ACC112 (cell line): ENCODE results near the gene AGO3.

Source experiments
- H2AFZ ChIP-seq: fragments of 200-600 bp; sonication (generic); one replicate; pipeline ENCODE4 v1.6.0; 2017; ENCODE audit warnings: antibody characterized with exemption, low read length; ENCODE audit not compliant: unreplicated experiment
- H3K27ac ChIP-seq: fragments of 200-600 bp; sonication (generic); 2 replicates; pipeline ENCODE4 v1.5.1; 2014; ENCODE audit warnings: low read depth, mild to moderate bottlenecking, antibody characterized with exemption, low read length, moderate library complexity
- H3K27me3 ChIP-seq: fragments of 200-600 bp; sonication (generic); 2 replicates; pipeline ENCODE4 v1.6.1; 2014; ENCODE audit warnings: mild to moderate bottlenecking, antibody characterized with exemption, low read length, moderate library complexity, mixed read lengths; ENCODE audit not compliant: insufficient read depth
- H3K36me3 ChIP-seq: fragments of 200-600 bp; sonication (generic); 2 replicates; pipeline ENCODE4 v1.6.1; 2016; ENCODE audit warnings: mild to moderate bottlenecking, antibody characterized with exemption, low read length, moderate library complexity, mixed read lengths; ENCODE audit not compliant: insufficient read depth
- H3K4me1 ChIP-seq: fragments of 200-600 bp; sonication (generic); one replicate; pipeline ENCODE4 v1.6.1; 2016; ENCODE audit warnings: low read length, mixed read lengths; ENCODE audit not compliant: insufficient read depth, unreplicated experiment, control insufficient read depth
- H3K4me3 ChIP-seq: fragments of 200-600 bp; sonication (generic); 2 replicates; pipeline ENCODE4 v1.5.1; 2014; ENCODE audit warnings: mild to moderate bottlenecking, low read depth, low read length
- H3K79me2 ChIP-seq: fragments of 200-600 bp; sonication (generic); one replicate; pipeline ENCODE4 v1.6.0; 2016; ENCODE audit warnings: low read length; ENCODE audit not compliant: control insufficient read depth, unreplicated experiment, insufficient read depth

The AGO3 gene

DNA sequence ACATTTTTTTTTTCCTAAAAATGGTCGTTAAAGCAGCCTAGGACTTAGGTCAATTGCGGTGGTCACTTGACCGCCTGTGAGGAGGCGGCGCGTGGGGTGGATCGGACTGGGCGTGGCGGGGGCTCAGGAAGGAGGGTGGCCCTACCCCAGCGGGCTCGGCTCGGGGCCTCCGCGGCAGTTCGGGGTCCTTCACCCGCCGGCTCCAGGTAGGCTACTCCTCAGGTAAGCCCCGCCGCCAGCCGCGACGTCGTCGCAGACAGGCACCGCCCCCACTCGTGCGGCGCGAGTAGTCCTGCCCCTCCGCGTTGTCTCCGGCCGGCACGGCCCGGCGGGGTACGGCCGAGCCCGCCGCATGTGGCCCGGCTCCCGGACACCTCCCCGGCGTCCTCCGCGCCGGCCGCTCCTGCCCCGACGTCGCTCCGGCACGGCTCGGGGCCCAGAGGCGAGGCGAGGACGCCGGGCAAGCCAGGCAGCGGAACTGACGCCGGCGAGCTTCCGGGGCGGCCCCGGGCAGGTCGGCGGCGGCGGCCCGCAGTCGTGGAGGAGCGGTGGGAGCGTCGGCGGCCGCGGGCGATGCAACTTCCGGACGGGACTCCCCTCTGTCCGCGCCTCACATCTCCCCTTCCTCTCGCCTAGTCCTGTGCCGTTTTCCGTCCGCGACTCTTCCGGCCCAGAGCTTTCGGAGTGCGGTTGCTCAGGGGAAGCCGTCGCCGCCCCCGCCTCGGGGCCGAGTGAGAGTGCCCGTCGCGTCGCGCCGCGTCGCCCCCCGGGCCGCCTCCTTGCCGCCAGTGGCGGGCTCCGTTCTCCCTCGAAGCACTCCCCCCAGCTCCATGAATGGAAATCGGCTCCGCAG lies at the start of gene AGO3:
Gene AGO3 (plus strand): TSS at position 513 of the 853 bp plus-strand sequence. CDS start 322 bp downstream, at position 835.
- peaks cover 43% of the 10 kb centered on the region for H3K79me2 ChIP-seq
- H2AFZ ChIP-seq: peak within 1 kb of the TSS; percentile 94

DNA sequence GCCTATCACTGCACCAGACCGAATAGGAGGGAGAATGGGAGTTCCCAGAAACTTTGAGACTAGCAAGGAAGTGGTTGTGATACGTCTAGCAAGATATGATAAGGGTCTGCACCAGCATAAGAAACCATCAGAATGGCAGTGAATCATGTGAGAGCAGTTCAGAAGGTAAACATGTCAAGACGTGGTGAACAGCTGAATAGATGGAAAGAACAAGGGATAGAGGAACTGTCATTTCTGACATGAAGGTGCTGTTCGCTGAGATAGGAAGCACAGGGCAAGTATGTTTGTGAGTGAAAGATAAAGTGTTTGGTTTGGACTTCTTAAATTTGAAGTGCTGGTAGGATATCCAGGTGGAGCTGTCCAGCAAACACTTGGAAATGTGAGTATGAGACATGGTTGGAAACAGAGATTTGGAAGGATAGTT lies 49.0 kb upstream of the AGO3 start:
- H3K4me1 ChIP-seq: peaks cover 6% of the 10 kb centered on the region
- H3K27ac ChIP-seq: no peak overlapping the region
- H3K27me3 ChIP-seq: no peaks in the 10 kb centered on the region; the same call in 1 of the 2 replicates
- H3K79me2 ChIP-seq: no peaks in the 10 kb centered on the region
- no peaks in the 10 kb centered on the region for H3K36me3 ChIP-seq
- H2AFZ ChIP-seq: no peak overlapping the region
- H3K4me3 ChIP-seq: no peak overlapping the region

More for the DNA sequence above, at the start of gene AGO3:
- Histone ChIP-seq H3K4me1 (peaks cover 17% of the 10 kb centered on the region), H3K27me3 (no peaks in the 10 kb centered on the region), H3K4me3 (peak within 1 kb of the TSS; percentile 85), H3K36me3 (no peaks in the 10 kb centered on the region), H3K27ac (peak within 1 kb of the TSS; percentile 89)

DNA sequence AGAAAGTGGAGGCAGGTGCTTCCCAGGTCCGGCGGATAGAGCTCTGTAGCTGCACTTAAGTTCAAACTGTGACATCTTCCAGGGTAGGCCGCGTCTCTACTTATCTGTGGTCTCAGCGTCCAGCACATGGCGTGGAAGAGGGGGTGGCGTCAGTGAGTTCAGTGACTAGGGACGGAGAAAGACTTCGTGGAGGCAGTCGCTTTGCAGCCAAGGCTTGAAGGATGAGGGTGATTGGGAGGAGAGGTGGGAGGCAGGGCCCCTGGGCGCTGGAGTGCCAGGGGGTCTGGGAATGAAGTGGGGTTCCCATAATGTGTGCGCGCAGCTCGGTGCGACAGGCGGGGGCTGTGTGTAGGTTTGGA lies 48.3 kb upstream of the AGO3 start:
- Histone ChIP-seq H3K27me3 (no peaks in the 10 kb centered on the region; the same call in 1 of the 2 replicates), H3K27ac (no peak overlapping the region), H3K79me2 (no peaks in the 10 kb centered on the region), H2AFZ (no peak overlapping the region), H3K4me1 (peaks cover 6% of the 10 kb centered on the region), H3K4me3 (no peak overlapping the region; the same call in 1 of the 2 replicates), H3K36me3 (no peaks in the 10 kb centered on the region)

DNA sequence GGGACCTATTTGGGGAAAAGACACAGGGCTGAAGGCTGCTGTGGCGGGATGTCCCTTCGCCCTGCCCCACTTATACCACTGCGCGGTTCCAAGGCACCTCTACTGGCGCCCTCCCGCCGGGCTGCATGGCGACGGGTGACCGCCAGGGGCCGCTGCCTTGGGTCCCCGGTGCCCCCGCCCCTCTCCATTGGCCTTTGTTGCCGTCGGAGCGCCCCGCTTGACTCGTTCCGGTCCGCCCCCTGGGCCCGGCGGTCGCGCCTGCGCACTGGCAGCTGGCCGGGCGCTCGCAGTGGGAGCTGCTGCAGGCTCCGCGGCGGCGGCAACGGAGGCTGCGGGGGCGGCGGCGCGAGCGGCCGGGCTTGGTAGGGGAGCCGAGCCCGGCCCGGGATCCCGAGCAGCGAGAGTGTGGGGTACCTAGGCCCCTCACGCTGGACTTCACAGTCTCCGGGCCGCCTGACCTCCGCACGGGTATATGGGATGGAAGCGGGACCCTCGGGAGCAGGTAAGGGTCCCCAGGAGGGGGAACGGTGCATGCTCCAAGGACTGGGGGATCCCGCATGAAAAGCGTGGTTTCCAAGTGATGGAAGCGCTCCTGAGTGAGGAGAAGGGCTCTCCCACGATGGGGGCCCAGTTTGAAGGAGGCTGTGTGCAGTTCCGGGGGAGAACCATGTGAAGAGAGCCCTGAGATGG lies 47.8 kb upstream of the AGO3 start, which contains the start of gene AGO1:
Gene AGO1 (plus strand): TSS at position 265 of the 690 bp plus-strand sequence. CDS start 213 bp downstream, at position 478.
- no peak within 1 kb of the TSS for H3K27ac ChIP-seq
- no peaks in the 10 kb centered on the region for H3K36me3 ChIP-seq
- peak within 1 kb of the TSS; percentile 97 for H3K4me3 ChIP-seq
- H3K4me1 ChIP-seq: peaks cover 6% of the 10 kb centered on the region
- H3K79me2 ChIP-seq: no peaks in the 10 kb centered on the region
- peak within 1 kb of the TSS; percentile 96 for H2AFZ ChIP-seq
- H3K27me3 ChIP-seq: no peaks in the 10 kb centered on the region; the same call in 1 of the 2 replicates

DNA sequence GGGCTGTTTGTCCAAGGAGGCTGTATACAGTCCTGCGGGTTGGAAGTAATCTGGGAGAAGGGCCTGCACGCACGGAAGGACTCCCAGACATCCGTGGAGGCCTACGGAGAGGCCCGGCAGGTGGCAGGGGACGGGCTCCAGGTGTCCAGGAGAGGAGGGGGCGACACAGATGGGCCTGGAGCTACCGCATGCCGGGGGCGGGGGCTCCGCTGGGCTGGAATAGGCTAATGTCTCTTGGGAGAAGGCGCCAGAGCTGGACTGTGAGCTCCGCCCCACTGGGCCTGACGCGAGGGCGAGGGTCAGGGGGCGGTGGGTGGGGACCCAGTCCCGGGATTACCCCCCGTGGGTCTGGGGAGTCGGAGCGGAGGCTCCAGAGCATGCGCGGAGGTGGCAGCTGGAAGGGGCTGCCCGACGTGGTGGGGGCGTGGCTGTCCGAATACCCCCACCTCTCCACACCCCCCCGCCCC lies 47.2 kb upstream of the AGO3 start:
- Histone ChIP-seq H2AFZ (peak overlapping the region; percentile 96), H3K36me3 (no peaks in the 10 kb centered on the region), H3K4me1 (peaks cover 6% of the 10 kb centered on the region), H3K4me3 (peak overlapping the region; percentile 97), H3K27ac (no peak overlapping the region), H3K79me2 (no peaks in the 10 kb centered on the region), H3K27me3 (no peaks in the 10 kb centered on the region; the same call in 1 of the 2 replicates)

DNA sequence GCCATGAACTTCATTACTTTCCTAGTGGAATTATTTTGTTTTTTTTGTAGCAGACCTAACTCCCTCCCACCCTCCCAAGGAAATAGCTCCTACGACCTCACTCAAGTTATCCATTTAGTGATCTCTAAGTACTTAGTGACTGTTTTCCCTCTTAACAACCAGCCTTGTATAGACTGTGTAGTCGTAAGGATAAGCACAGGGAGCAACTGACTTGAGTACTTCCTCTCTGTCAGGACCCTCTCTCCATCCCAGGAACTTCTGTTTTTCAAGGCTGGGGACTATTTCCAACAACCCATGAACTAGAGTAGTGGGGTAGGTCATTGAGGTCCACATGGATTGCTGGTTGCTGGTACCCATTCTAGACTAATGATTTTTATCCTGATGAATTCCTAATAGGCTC lies 46.0 kb upstream of the AGO3 start:
- H3K4me1 ChIP-seq: peaks cover 6% of the 10 kb centered on the region
- H3K79me2 ChIP-seq: no peaks in the 10 kb centered on the region
- no peaks in the 10 kb centered on the region for H3K36me3 ChIP-seq
- H3K27ac ChIP-seq: no peak overlapping the region
- no peak overlapping the region for H3K4me3 ChIP-seq
- H2AFZ ChIP-seq: no peak overlapping the region
- no peaks in the 10 kb centered on the region; the same call in 1 of the 2 replicates for H3K27me3 ChIP-seq

DNA sequence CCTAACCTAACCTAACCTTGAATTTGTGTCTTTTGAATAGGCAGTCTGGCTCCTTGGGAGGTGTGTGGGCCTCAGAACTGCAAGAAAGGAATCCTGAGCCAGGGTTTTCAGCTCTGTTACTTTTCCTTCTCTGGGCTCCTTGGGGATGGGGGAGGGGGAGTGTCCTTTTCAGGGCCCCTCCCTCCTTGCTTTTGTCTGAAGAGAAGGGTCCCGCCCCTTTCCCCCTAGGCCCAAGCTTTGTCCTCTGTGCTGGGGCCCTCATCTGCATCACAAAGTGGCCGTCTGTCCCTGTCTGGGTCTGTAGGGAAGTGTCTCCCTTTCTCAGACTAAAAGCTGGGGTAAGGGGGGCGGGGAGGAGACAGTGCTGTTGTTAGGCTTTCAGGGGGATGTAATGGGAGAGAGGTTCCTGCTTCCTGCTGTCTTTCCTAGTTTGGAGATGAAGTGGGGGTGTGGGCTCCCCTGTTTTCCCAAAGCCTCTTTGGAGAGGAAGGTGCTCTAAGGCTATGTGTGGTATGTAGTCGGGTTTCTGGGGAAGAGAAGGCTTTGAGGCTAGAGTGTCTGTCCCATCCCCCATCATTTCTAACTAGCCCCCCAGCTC lies 44.8 kb upstream of the AGO3 start:
- H3K36me3 ChIP-seq: no peaks in the 10 kb centered on the region
- no peak overlapping the region for H3K27ac ChIP-seq
- no peaks in the 10 kb centered on the region; the same call in 1 of the 2 replicates for H3K27me3 ChIP-seq
- H3K4me1 ChIP-seq: peaks cover 6% of the 10 kb centered on the region
- no peak overlapping the region for H2AFZ ChIP-seq
- no peaks in the 10 kb centered on the region for H3K79me2 ChIP-seq
- H3K4me3 ChIP-seq: no peak overlapping the region

DNA sequence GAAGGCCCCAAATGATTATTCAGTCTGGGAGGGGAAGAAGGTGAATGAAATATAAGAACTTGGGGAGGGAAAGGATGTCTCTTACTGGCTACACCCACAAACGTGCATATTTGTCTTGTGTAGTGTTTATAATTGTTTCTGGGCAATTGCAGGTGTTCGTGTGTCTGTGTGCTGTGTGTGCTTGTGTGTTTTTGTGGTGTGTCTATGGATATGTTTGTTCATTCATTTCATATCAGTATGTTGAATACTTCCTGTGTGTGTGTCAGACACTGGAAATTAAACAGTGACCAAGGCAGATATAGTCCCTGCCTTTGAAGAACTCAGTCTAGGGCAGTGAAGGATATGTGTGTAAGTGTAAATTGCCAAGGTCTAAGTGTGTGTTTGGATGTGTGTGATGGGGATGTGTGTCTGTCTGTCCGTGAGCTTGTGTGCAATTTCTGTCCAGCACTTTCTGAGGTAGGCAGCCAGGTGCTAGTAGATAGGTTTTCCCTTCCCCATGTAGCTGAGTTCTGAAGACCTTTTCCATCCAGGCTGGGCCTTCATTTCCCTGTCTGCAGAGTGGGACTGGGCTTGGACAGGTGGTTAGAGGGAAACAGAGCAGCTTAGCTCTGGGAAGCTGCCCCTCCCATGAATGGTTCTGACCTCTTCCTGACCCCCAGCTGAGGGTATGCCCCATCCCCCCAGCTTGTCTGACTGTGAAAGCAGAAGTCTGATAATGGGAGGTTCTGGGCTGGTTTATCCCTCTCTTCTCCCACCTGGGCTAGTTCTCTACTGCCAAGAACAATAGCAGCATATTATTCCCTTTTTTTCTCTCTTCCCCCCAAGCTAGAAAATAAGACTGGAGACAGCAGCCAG lies 44.1 kb upstream of the AGO3 start:
- Histone ChIP-seq H3K27me3 (no peaks in the 10 kb centered on the region; the same call in 1 of the 2 replicates), H3K36me3 (no peaks in the 10 kb centered on the region), H3K79me2 (no peaks in the 10 kb centered on the region), H3K4me1 (peaks cover 6% of the 10 kb centered on the region), H3K27ac (no peak overlapping the region), H3K4me3 (no peak overlapping the region), H2AFZ (no peak overlapping the region)

DNA sequence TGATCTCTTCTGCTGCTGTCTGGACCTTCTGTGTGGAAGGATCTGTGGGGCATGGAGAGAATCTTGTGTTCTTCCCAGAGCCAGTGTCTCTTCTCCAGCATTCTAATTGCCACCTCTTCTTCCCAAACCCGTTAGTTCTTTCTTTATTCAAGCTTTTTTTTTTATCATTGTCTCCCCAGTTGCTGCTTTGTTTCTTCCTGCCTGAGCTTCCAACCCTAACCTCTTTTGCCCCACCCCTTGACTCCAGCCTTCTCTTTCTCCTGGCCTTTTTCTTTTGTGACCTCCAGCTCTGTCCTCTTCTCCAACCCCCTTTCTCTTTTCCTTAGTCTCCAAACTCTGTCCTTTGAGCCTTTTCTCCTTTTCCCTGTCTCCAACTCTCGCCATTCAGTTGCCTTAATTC lies 43.4 kb upstream of the AGO3 start:
- Histone ChIP-seq H3K79me2 (no peaks in the 10 kb centered on the region), H3K4me3 (no peak overlapping the region), H3K27ac (no peak overlapping the region), H2AFZ (no peak overlapping the region), H3K27me3 (no peaks in the 10 kb centered on the region), H3K36me3 (no peaks in the 10 kb centered on the region), H3K4me1 (peaks cover 6% of the 10 kb centered on the region)

DNA sequence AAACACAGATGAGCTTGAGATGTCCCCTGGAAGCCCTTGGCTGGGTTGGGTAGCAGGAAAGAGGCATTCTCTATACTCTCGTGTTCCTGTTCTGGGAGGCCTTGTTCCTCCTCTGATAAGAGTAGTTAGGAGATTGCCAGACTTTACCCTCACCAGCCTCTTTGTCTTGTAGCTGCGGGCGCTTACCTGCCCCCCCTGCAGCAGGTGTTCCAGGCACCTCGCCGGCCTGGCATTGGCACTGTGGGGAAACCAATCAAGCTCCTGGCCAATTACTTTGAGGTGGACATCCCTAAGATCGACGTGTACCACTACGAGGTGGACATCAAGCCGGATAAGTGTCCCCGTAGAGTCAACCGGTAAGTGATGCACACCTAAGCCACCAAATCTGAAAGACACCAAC lies 42.6 kb upstream of the AGO3 start:
- Histone ChIP-seq H2AFZ (no peak overlapping the region), H3K4me3 (no peak overlapping the region), H3K27me3 (no peaks in the 10 kb centered on the region), H3K4me1 (peaks cover 6% of the 10 kb centered on the region), H3K79me2 (no peaks in the 10 kb centered on the region), H3K27ac (no peak overlapping the region), H3K36me3 (no peaks in the 10 kb centered on the region)
